GM21390 (cell line): ENCODE measurements around the gene B3GALT4.

Experiments
- ATAC-seq: cut with Tn5 transposase; IDR thresholded peaks from one replicate; pipeline ENCODE4 v1.9.1; 2021; ENCODE audit not compliant: unreplicated experiment

B3GALT4 gene

GRCh38 chr6:33314515-33314942 lies 37.6 kb downstream of the B3GALT4 start:
- ATAC-seq = no peak

DNA sequence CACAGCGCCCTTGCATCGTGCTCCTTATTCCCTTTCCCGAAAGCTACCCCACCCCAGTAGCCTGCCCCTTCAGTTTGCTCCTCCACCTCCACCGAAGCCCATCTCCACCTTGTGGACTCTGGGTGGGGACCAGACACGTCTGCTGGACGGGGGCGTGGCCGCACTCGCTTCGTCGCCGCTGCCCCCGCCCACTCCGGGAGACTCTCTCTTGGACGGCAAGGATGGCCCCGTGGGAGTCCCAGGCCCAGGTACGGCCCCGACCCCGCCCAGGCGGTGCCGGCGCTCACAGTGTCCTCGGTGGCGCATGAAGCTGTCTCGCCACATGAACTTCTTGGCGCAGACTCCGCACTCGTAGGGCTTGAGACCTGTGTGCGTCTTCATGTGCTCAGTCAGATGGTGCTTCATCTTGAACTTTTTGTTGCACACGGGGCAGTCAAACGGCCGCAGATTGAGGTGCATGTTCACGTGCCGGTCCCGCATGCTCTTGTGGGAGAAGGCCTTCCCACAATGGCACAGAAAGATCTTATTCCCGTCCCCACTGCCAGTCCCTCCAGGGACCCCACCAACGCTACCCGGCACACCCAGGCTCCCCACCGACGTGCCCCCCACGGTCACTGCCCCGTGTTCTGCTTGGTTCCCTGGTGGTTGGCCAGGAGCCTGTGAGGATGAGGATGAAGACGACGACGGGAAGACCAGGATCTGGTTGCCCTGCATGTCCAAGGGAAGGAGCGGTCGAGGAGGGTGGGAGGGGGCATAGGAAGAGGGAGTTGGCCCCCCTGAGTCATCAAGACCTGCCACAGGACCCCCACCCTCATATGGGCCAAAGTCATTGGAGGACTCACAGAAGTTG lies 38.2 kb downstream of the B3GALT4 start:
- no peak for ATAC-seq

DNA sequence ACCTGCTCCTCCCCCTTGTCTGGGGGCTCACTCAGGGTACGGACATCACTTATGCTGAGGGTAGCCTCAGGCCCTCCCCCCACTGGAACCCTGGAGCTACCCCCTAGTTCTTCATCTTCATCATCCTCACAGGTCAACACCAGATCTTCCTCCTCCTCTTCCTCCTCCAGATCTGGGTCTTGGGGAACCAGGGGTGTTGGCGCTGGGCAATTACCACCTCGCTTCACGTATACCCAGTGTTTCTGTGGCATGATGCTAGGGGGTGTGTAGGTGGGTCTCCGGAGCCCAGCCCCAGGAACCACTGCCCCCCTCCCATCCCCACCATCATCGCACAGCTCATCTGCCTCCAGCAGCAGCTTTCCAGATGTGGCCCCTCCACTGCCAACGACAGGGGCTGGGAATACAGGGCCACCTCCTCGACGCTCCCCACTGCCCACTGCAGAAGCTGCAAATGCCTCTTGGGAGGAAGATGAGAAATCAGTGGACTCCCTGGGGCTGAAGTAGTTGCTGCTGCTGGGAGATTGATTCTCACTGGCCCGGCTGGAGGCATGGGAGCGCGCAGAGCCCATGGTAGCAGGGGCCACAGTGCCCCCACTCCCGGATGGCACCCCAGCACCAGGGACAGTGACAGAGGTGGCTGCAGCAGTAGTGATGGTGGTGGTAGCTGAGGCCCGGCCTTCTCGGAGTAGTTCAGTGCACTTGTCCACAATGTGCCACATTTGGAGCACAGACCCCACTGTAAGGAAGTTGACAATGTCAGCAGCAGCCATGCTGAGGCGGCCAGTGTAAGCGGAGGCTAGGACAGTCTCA lies 39.1 kb downstream of the B3GALT4 start:
- no peak for ATAC-seq

GRCh38 chr6:33316603-33317418 lies 39.9 kb downstream of the B3GALT4 start:
- ATAC-seq = no peak

DNA sequence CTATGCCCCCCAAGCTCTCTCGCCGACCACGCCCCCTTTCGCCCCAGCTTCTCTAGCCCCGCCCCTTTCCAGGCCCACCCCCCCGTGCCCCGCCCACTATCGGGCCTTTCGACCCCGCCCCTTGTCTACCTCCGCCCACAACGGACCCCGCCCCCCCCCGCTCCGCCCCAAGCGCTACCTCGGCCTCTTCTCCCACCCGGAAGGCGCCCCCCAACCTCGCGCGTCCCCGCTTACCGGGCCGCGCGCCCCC lies 40.4 kb downstream of the B3GALT4 start:
- ATAC-seq = no peak

DNA sequence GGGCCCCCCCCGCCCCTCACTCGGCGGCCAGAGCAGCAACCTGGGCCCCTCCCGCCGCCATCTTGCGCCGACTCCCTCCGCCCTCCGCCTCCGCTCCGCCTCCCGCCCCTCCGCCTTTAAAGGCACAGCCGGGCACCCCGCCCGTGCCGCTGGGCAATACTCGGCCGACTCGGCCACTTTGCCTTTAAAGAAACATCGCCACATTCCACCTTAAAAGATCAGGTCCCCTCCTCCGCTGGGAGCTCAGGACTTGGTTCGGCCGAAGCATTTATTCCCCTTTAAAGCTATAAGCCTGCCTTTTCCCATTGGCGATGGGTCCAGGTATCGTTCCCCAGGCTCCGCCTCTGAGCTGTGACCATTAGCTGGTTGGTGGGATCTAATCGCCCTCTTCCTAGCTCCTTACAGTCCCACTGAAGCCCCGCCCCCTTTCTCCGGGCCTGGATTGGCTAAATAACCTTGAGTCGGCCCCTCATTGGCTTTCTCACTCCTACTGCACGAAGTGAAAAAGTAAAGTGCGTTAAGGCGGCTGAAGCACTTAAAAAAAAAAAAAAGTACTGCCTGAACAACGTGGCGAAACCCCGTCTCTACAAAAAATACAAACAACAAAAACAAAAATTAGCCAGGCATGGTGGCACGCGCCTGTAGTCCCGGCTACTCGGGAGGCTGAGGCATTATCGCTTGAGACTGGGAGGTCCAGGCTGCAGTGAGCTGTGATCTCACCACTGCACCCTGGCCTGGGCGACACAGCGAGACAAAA lies 40.9 kb downstream of the B3GALT4 start, which contains the start of gene ZBTB22:
Gene ZBTB22 (minus strand): TSS at position 76 of the 757 bp plus-strand sequence. CDS start 828 bp downstream, outside the sequence.
- ATAC-seq = peak; percentile 37

- ATAC-seq = no peak
Measured at GRCh38 chr6:33318426-33319073, 41.6 kb downstream of the B3GALT4 start.

GRCh38 chr6:33319939-33320314 lies 43.0 kb downstream of the B3GALT4 start:
- no peak for ATAC-seq

- ATAC-seq = no peak
Measured at GRCh38 chr6:33320315-33321181, 43.6 kb downstream of the B3GALT4 start.

- ATAC-seq = no peak
Measured at GRCh38 chr6:33321227-33321626, 44.3 kb downstream of the B3GALT4 start.

DNA sequence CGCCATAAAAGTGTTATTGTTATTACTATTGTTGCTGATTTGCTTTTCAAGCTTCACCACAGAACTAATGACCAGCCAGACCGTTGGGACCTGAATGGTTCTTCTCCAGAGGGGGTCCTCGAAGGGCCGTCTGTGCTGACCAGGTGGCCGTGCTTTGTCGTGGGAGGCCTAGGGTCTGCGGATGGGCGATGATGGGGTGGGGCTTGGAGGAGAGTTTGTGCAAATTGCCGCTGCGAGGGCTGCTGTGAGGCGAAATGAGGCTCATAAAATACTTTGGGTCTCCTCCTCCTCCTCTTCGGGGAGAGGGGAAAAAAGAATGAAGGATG lies 46.7 kb downstream of the B3GALT4 start:
- ATAC-seq = no peak

- no peak for ATAC-seq
Measured at GRCh38 chr6:33324125-33324524, 47.2 kb downstream of the B3GALT4 start.
